GM12875 (cell line): ENCODE results near the gene NEK1.

Experiments
- H3K4me3 ChIP-seq: one replicate; pipeline ENCODE4 v1.5.1; 2011; ENCODE audit warnings: low read depth, low read length, control low read depth
- TF ChIP-seq, protein P1 (sequence below): IDR thresholded peaks from 2 replicates; pipeline ENCODE4 v1.5.1; 2011; ENCODE audit warnings: low read depth, mild to moderate bottlenecking, control low read depth, inconsistent platforms, low read length, moderate library complexity, borderline replicate concordance; ENCODE audit not compliant: insufficient read depth

NEK1 gene

DNA sequence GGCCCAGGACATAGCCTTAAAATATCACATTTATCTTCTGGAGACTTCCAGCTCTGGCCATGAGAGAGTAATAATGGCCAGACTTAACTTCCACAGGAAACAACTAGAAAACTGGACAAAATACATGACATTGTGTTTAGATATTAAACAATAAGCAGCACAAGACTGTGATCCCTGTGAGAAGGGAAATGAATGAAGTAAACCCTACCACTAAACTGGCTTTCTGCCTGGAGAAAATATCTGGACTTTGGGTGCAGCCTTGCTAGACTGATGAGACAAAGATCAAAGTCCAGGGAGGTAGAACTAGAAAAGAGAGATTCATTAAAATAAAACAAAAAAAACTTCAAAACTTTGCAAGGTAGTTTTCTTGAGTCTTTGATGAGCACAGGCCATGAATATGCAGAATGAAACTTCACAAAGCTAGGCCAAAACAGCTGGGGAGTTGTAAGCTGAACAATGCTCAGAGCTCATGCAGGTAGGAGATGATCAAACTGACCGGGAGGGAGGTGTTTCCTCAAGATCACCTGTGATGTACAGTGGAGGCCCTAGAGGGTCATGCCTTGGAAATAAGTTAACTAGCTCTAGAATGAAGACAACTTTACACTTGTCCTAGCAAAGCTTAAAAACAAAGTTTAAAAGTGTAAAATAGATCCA is 194.6 kb downstream of the NEK1 start:
- TF ChIP-seq, protein P1, sequence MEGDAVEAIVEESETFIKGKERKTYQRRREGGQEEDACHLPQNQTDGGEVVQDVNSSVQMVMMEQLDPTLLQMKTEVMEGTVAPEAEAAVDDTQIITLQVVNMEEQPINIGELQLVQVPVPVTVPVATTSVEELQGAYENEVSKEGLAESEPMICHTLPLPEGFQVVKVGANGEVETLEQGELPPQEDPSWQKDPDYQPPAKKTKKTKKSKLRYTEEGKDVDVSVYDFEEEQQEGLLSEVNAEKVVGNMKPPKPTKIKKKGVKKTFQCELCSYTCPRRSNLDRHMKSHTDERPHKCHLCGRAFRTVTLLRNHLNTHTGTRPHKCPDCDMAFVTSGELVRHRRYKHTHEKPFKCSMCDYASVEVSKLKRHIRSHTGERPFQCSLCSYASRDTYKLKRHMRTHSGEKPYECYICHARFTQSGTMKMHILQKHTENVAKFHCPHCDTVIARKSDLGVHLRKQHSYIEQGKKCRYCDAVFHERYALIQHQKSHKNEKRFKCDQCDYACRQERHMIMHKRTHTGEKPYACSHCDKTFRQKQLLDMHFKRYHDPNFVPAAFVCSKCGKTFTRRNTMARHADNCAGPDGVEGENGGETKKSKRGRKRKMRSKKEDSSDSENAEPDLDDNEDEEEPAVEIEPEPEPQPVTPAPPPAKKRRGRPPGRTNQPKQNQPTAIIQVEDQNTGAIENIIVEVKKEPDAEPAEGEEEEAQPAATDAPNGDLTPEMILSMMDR: no peak
- H3K4me3 ChIP-seq: no peak overlapping the region

GRCh38 chr4:169416997-169417396 is 195.4 kb downstream of the NEK1 start:
- no peak overlapping the region for H3K4me3 ChIP-seq
- TF ChIP-seq, protein P1: no peak

DNA sequence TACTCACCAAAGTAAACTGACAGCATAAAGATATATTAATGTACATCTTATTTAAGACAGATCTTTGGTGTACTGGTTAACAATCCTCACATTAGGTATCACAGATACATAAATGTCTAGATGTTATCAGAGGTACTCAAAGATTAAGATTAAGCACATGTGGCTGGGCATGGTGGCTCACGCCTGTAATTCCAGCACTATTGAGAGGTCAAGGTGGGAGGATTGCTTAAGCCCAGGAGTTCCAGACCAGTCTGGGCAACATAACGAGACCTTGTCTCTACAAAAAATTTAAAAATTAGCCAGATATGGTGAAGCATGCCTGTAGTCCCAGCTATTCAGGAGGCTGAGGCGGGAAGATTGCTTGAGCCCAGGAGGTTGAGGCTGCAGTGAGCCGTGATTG is 195.9 kb downstream of the NEK1 start:
- TF ChIP-seq, protein P1: no peak
- no peak overlapping the region for H3K4me3 ChIP-seq

- TF ChIP-seq, protein P1: no peak
- no peak overlapping the region for H3K4me3 ChIP-seq
These were observed 197.5 kb downstream of the NEK1 start for GRCh38 chr4:169414913-169415312.

- TF ChIP-seq, protein P1: no peak
- no peak overlapping the region for H3K4me3 ChIP-seq
These were observed 200.3 kb downstream of the NEK1 start for GRCh38 chr4:169412046-169412445.

GRCh38 chr4:169410839-169411770 is 201.3 kb downstream of the NEK1 start:
- TF ChIP-seq, protein P1: no peak
- no peak overlapping the region for H3K4me3 ChIP-seq

DNA sequence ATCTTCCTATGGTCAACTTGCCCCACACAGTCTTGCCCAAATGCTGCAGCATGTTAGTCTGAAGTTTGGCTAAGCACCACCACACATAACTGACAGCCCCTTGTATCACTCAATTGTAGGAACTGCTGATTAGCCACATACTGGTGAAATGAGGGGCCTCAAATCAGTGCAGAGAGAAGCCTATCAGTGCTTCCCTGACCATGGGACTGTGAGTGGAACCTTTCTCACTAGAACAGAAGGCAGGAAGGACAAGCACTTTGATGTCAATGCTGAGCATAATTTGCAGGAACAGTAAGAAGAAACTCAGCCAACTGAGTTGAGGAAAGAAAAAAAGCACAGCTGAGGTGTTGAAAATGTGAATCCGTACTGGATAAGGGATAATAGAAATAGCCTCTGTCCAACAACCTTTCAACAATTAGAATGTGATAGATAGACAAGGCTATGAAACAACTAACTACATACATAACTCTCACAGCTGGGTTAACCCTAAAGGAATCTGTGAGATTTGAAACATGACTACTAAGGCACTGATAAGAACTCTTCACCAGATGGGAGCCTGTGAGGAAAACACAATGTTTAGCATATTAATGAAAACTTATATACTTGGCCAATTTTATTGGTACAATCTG is 205.1 kb downstream of the NEK1 start:
- TF ChIP-seq, protein P1: no peak
- no peak overlapping the region for H3K4me3 ChIP-seq
